ENCODE measurements around the gene EXOC6.

EXOC6 gene

GRCh38 chr10:92880233-92880861, 32.0 kb downstream of the EXOC6 start:
- peak; percentile 67 for DNase-seq (ENCODE audit: low read depth)

GRCh38 chr10:92880917-92881316, 32.6 kb downstream of the EXOC6 start:
- no peak for DNase-seq (ENCODE audit: low read depth)

- DNase-seq (ENCODE audit: low read depth), result peak; percentile 6
These were observed 38.1 kb downstream of the EXOC6 start for GRCh38 chr10:92886334-92886961.

GRCh38 chr10:92890471-92890870, 42.2 kb downstream of the EXOC6 start:
- no peak for DNase-seq (ENCODE audit: low read depth)

GRCh38 chr10:92891885-92892690, 43.8 kb downstream of the EXOC6 start:
- peak; percentile 92 for DNase-seq (ENCODE audit: low read depth)

- DNase-seq (ENCODE audit: low read depth), result no peak
These were observed 44.4 kb downstream of the EXOC6 start for GRCh38 chr10:92892691-92893054.

- no peak for DNase-seq (ENCODE audit: low read depth)
These were observed 45.8 kb downstream of the EXOC6 start for GRCh38 chr10:92894081-92894655.

- DNase-seq (ENCODE audit: low read depth), result no peak
These were observed 49.6 kb downstream of the EXOC6 start for GRCh38 chr10:92897916-92898315.

- no peak for DNase-seq (ENCODE audit: low read depth)
These were observed 53.5 kb downstream of the EXOC6 start for GRCh38 chr10:92901819-92902251.

- no peak for DNase-seq (ENCODE audit: low read depth)
These were observed 55.3 kb downstream of the EXOC6 start for GRCh38 chr10:92903633-92904032.

- DNase-seq (ENCODE audit: low read depth), result no peak
These were observed 59.0 kb downstream of the EXOC6 start for GRCh38 chr10:92907280-92907679.

- DNase-seq (ENCODE audit: low read depth), result peak; percentile 44
These were observed 64.3 kb downstream of the EXOC6 start for GRCh38 chr10:92912631-92913030.

- DNase-seq (ENCODE audit: low read depth), result no peak
These were observed 65.7 kb downstream of the EXOC6 start for GRCh38 chr10:92913973-92914372.

- DNase-seq (ENCODE audit: low read depth), result peak; percentile 68
These were observed 66.4 kb downstream of the EXOC6 start for GRCh38 chr10:92914478-92915325.

GRCh38 chr10:92915892-92916291, 67.6 kb downstream of the EXOC6 start:
- DNase-seq (ENCODE audit: low read depth), result no peak

- no peak for DNase-seq (ENCODE audit: low read depth)
These were observed 68.1 kb downstream of the EXOC6 start for GRCh38 chr10:92916433-92916832.

- no peak for DNase-seq (ENCODE audit: low read depth)
These were observed 70.3 kb downstream of the EXOC6 start for GRCh38 chr10:92918603-92919002.

GRCh38 chr10:92920866-92921265, 72.5 kb downstream of the EXOC6 start:
- DNase-seq (ENCODE audit: low read depth), result no peak

- peak; percentile 9 for DNase-seq (ENCODE audit: low read depth)
These were observed 75.1 kb downstream of the EXOC6 start for GRCh38 chr10:92923416-92923815.

GRCh38 chr10:92929896-92930295, 81.6 kb downstream of the EXOC6 start:
- DNase-seq (ENCODE audit: low read depth), result no peak

- DNase-seq (ENCODE audit: low read depth), result no peak
These were observed 83.3 kb downstream of the EXOC6 start for GRCh38 chr10:92931597-92931996.

GRCh38 chr10:92937876-92938275, 89.6 kb downstream of the EXOC6 start:
- no peak for DNase-seq (ENCODE audit: low read depth)
